GM19397 (cell line): ENCODE results near the gene LGR4.

Experiments
- ATAC-seq: cut with Tn5 transposase; IDR thresholded peaks from one replicate; pipeline ENCODE4 v1.9.1; 2021; ENCODE audit warnings: mild to moderate bottlenecking, moderate library complexity; ENCODE audit not compliant: unreplicated experiment

LGR4 gene

DNA sequence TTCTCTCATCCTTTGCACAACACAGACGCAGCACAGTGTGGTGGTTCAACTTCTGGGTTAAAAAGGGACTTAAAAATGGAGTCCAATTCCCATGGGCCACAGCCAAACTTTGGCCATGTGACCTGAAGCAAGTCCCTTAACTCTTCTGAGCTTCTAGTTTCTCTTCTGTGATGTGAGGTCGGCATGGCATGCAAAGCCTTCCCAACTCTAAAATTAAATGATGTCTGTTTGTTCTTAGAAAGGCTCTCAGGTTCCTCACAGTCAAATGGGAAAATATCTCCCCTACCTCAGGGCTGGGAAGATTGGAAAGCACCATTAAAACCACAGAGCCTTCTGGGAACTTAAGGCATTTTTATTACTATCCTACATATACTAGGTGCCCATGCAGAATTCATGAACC lies 38.8 kb downstream of the LGR4 start:
- ATAC-seq: no peak

DNA sequence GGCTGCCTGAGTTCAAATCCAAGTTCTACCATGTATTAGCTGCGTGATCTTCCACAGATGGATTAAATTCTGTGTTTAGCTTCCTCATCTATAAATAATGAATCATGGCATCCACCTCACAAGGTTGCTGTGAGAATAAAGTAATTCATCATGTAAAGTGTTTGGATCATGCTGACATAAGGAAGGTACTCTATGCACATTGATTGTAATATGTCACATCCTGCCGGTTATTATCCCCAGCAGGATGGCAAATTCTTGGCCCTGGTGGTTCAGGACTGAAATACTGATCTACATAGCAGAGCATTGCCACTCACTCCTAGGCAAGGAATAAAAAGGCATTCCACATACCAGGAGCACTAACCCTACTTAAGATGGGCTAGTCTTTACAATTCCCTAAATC lies 40.8 kb downstream of the LGR4 start:
- no peak for ATAC-seq

DNA sequence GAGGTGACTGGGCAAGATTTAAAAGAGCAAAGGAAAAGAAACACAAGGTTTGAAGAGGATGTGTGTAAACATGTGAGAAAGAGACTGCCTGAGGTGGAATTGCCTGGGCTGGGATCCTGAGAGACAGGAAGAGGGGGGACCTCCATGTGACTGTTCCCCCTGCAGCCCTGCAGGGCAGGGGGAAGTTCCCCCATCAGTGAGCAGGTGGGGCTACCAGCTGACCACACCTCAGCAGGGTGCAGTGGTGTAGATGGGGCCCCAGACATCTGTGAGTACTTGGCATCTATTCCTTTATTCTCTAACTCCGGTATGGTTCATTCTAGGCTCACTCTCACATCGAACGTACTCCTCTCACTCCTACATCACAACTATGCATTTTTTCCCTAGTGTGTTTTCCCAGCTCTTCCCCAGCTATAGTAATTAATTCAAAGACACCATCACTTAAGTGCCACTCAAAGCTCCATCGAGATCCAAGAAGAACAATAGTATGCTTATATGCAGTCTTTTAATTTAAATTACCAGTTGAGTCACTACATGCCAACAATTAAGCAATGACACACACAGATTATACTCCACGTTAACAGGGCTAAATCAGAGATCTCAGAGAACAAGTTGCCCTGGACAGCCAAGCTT lies 42.7 kb downstream of the LGR4 start:
- ATAC-seq: no peak

- no peak for ATAC-seq
Observed at GRCh38 chr11:27427183-27427980, 45.2 kb downstream of the LGR4 start.

DNA sequence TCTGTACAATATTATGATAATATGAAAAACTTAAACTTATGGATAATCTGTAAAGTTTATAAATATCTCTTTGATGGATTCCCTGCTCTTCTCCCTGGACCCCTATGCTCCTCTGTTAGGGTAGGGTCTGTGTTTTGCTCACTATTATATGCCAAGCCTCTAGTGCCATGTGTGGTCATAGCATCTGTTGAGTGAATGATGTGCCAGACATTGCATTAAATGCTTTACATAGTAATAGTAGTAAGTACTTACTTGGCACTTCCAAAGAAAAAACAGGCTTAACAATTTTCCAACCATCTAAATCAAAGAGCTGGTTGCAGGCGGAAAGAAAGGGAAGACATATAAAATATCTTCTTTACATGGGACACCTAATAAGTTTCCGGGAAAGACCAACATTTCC lies 46.8 kb downstream of the LGR4 start:
- ATAC-seq: no peak

- ATAC-seq: no peak
Observed at GRCh38 chr11:27423125-27423524, 49.5 kb downstream of the LGR4 start.

GRCh38 chr11:27421819-27422494 lies 50.6 kb downstream of the LGR4 start:
- ATAC-seq: no peak

DNA sequence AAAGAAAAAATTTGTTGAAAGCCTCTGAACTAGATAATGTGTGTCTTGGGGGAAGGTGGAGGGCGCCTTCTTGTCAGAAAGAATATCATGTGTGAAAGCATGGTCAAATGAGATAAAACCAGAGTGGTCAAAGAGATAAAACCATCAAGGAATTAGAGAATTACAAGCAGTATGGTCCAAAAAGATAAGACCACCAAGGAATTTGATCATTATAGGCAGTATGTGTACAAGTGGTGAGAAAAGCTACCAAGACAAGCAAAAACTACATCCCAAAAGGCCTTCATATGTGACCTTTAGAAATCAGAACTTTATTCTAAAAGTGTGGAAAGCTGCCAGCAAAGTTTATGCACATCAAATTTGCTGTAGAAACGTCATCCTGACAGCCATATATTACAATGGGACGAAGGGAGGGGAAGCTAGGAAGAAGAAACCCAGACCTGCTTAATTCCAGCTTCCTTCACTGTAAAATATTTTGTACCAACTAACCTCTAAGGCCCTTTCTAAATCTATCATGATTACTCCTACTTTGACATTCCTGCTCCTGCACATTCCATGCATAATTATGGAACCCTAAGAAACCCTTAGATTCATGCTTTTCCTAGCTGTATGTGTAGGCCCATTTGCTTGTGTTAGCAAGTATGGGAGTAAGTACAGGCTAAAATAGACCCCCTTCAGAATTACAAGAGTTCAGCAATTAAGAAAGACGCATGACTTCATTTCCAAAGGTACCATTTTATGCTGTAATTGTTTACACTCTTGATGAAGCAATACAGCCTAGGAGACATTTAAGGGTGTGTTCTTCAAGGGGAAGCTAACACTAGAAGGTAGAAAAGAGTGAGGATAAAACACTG lies 51.6 kb downstream of the LGR4 start:
- no peak for ATAC-seq

DNA sequence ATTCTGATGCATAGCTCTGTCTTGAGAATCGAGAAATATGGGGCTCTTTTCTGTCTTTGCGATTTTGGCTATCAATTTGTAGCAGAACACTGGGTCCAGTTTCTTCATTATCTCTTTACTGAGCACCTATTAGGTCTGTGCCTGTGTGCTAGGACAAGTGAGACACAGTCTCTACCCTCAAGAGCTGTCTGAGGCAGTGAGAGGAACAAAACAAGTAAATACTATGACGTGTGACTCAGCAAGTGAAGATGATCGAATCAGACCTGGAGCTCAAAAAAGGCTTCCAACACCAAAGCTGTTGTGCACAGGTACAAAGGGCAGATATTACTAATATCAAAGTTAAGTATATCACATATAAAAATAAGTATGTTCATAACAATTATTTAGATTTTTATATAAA lies 52.4 kb downstream of the LGR4 start:
- ATAC-seq: no peak

DNA sequence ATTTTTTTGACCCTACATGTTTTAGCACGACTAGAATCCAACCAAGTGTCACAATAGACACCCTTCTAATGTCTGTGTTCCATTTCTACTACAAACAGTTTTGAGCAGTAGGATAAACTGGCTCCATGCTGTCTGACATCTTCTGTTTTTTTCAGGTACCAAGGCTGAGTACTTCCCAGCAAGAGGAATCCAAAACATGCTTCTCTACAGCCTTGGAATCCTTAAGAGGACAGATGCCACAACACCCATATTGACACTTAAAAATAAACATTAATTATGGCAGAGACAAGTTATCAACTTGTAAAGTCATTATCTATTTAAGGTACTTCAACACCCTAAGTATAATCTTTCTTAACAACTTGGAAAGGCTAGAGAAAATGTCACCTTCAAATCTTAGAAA lies 54.2 kb downstream of the LGR4 start:
- ATAC-seq: no peak

- no peak for ATAC-seq
Observed at GRCh38 chr11:27416568-27417176, 55.9 kb downstream of the LGR4 start.

GRCh38 chr11:27414644-27415043 lies 57.9 kb downstream of the LGR4 start:
- ATAC-seq: no peak

DNA sequence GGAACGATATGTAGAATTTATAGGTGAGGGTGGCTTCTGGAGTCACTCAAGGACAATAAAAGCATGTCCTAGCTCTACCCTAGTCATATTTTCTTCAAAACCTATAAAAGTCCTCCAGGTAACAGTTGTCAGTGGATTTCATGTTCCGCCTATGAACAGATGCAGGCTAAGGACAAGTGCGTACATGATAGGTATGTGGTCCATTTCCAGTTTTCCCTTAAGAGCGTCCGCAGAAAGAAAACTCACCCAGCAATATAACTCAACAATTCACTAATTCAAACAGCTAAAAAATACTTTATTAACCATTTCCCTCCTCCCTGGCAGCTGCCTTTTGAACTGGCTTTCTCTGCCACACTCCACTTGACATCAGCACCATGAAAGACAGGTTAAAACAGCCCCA lies 59.4 kb downstream of the LGR4 start:
- ATAC-seq: no peak

DNA sequence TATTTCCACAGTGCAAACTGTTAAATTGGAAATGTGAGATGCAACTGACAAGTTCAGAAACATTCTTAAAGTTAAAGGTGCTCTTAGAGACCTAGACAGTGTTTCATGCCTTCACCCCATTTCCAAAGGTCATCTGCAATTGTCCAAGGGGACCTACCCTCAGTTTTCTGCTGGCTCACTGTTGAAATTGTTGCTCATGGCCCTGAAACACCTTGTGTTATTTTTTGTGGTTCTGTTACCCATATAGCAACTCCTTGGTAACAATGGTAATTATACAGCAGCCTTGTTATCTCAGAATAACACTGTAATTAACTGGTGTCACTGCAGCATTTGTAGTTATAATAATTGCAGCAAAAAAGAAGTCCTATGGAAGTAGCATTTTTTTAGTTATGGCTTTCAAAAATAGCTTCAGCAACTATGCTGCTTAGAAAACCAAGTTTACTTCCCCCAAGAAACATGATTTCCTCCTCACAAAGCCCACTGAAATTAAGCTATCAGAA lies 60.3 kb downstream of the LGR4 start:
- no peak for ATAC-seq

GRCh38 chr11:27411328-27411727 lies 61.3 kb downstream of the LGR4 start:
- ATAC-seq: no peak

GRCh38 chr11:27410272-27410671 lies 62.3 kb downstream of the LGR4 start:
- ATAC-seq: no peak

- no peak for ATAC-seq
Observed at GRCh38 chr11:27409742-27410141, 62.8 kb downstream of the LGR4 start.

DNA sequence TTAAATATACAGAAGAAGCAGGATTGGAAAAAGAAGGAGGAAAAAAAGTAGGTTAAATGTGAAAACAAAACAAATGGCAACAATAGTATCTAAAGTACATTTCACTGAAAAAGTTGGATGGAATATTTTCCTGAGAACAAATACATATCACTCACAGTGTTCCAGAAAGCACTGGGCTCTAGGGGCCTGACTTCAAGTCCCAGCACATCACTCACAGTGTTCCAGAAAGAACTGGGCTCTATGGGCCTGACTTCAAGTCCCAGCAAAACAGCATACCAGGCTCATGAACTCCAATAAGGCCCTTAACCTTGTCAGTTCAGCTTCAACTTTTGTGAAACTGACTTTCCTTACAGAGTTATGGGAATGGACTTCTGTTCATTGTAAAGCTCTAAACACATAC lies 63.5 kb downstream of the LGR4 start:
- no peak for ATAC-seq

DNA sequence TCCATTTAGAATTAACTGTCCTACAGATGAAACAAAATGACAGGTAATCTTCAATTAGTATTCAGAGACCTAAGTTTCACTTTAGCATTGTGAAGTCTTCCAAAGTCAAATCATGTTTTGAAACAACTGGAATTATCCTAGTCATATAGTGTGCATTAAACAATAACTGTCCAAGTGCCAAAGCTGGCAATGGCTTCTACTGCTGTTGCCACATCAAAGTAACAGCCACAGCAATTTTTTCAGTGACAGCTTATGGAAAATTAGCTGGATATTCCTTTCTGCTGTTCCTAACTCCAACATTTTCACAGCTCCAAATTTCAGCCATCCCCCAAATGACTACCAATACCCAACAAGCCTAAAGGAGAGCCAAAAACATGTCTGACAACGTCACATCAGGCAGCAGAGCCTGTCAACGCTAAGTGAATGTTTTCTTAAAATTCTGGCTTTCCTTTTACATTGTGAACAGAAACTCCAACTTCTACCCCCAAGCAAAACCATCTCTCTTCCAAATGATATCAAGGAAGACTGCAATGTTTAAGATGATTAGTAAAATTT lies 64.3 kb downstream of the LGR4 start:
- ATAC-seq: no peak
